Stimulated activated CD8-positive, alpha-beta memory T cell treated with anti-CD3 and anti-CD28 coated beads, Interleukin-4, amount 100 ng/mL, for 48 hours (primary cell): ENCODE results near the gene CRADD.
"Not testable (repeated sequence)": the region's sequence is repeated elsewhere in the genome, so short reads cannot be mapped to it uniquely, and the experiment has no call there.

ENCODE experiments used
- DNase-seq: peaks from one replicate; pipeline ENCODE4 v3.0.0-alpha.2; 2020

The CRADD gene

GRCh38 chr12:93788853-93789252 is 111.7 kb downstream of the CRADD start:
- DNase-seq: no peak

DNA sequence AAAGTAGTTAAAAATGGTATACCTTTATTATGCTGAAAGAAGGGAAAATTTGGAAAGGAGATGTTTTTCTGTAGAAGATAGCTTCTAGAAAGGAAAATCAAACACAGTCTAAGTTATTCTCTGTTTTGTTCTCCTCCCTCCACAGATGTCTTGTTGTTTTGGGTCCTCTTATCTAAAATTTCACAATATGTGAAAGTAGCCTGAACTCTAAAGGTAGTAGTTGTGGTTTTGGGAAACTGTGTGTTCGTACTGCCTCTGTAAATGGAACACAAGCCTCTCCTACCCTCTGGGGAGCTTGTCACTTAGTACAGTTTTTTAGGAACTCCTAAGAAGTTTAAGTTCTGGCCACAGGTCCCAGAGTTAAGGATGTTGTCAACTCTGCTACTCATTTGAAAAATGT is 112.6 kb downstream of the CRADD start:
- DNase-seq: no peak

- no peak for DNase-seq
Measured at GRCh38 chr12:93790472-93791152, 113.4 kb downstream of the CRADD start.

GRCh38 chr12:93793007-93793406 is 115.8 kb downstream of the CRADD start:
- no peak for DNase-seq

GRCh38 chr12:93793983-93794382 is 116.8 kb downstream of the CRADD start:
- DNase-seq: no peak

DNA sequence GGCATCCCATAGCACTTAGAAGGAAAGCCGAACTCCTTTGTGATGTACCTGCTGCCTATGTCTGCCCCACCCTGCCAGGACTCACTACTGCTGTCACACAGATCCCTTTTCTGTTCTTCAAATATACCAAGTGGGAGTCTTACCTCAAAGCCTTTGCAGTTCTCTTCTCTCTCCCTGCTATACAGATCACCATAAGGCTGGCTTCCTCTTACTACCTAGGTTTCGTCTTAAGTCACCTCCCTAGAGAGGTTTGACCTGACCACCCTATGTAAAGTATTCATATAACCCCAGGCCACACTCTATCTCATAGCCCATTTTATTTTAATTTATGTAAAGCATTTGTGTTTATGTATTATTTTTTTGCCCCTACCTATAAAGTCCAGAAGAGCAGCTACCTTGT is 117.6 kb downstream of the CRADD start:
- no peak for DNase-seq

GRCh38 chr12:93795352-93795751 is 118.2 kb downstream of the CRADD start:
- DNase-seq: no peak

- no peak for DNase-seq
Measured at GRCh38 chr12:93796729-93797128, 119.6 kb downstream of the CRADD start.

GRCh38 chr12:93798279-93799151 is 121.3 kb downstream of the CRADD start:
- DNase-seq: no peak

GRCh38 chr12:93801666-93802065 is 124.5 kb downstream of the CRADD start:
- not testable (repeated sequence) for DNase-seq

- DNase-seq: no peak
Measured at GRCh38 chr12:93802293-93802692, 125.1 kb downstream of the CRADD start.

- no peak for DNase-seq
Measured at GRCh38 chr12:93802698-93803423, 125.7 kb downstream of the CRADD start.

DNA sequence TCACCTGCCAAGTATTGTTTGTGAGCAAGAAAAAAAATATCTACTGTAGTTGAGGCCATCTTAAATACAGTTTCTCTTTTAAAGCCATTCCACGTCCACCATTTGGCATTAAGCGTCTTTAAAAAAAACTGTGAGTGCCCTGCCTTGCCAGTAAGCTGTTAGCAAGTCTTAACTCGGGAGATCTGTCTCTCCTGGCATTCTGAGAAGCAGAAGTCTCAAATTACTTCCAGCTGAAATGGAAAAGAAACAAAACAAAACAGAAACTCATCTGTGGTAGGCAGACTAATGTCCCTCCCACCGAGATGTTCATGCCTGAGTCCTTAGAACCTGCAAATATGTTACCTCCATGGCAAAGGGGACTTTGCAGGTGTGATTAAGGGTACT is 126.2 kb downstream of the CRADD start:
- DNase-seq: no peak

- DNase-seq: no peak
Measured at GRCh38 chr12:93804392-93805179, 127.4 kb downstream of the CRADD start.

DNA sequence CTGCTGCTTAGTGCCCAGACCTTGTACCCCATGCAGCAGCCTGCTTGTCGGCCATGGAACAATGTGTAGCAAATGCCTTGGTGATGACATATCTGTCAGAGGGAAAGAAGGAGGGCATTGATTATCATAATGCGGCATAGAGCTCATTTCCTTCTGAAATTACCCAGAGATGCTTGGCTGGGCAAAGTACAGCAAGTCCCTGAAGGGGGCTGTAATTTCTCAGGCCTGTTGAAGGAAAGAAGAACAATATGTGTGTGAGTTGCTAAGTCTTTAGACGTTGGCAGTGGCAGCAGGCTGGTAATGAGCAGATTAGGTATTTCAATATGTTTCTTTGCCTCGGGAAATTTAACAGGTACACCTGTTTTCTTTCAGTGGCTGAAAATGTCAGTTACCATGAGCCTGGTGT is 128.6 kb downstream of the CRADD start:
- DNase-seq: no peak

DNA sequence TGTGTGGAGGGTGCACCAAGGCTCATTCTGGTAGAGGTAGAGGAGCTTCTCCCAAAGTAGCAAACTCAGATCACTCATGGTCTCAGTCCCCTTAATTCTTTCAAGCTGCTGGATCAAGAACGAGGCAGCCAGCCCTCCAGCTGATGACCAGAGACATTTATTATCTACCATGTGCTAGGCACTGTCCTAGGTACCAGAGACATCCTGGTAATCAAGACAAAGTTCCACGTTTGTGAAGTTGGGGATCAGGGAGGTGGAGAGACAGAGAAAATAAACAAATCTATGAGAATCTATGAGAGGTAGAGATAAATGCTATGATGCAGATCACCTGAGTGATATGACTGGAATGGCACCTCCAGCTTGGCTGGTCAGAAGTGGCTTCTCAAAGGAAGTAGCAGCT is 130.2 kb downstream of the CRADD start:
- no peak for DNase-seq

- DNase-seq: no peak
Measured at GRCh38 chr12:93808169-93808899, 131.2 kb downstream of the CRADD start.

GRCh38 chr12:93812626-93813025 is 135.5 kb downstream of the CRADD start:
- DNase-seq: no peak

GRCh38 chr12:93813186-93813585 is 136.0 kb downstream of the CRADD start:
- DNase-seq: no peak

DNA sequence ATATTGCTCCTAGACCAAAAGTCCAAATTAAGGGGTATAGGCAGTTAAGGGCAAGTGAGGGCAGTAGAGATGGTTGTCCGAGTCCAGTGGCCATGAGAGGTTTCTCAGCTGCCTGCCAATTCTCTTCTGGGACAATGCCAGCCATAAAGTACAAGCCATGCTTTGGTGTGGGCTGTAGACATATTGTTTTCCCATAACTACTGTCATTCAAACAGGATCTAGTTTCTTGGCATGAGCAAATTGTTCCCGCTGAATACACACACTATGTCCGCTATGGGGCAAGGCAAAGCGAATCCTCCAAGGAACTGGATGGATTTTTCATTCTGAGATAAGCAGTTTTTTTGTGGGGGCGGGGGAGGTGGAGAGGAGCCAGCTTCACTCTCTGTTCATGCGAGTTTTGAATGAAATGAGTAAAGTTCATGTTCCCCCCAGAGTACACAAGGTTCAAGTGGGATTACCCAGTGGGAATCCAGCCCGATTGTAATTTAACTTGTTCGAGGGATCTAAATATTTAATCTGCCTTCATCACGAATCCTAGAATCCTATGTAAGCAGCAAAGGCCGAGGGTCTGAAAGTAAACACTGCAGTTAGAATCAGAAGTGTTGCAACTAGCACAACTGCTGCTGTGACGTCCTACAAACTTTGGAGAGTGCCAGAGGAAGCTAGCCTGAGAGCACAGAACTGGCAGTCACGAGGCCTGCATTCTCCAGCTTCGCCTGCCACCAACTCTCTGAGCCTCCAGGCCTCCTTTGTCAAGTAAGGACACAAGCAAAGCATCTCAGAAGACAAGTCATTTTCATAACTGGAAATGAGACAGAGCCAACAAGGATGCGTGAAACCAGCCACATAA is 137.0 kb downstream of the CRADD start:
- DNase-seq: no peak

DNA sequence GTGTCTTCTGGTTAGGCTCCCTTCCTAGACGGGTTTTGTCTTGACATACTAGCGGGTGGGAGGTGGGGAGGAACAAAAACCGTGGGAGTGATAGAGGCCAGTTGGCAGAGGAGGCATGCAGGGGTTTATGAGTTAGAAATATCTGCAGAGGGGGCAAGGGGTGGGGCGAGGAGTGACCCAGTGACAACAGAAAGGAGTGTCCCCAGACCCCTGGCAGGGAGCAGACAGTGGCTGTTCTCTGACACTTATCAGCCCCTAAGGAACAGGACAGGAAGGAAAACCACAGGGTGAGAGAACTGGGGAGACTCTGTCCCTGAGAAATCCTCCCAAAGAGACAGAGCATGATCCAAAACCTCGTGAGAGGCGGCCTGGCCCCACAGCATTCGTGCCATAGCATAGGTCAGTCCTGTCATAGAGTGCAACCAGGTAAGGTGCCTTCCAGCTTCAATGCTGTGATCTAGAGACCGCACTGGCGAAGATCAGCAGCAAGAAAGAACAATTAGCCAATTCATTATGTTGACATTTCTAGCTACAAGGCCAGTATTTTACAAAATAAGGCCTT is 141.4 kb downstream of the CRADD start:
- no peak for DNase-seq
